A549 (cell line): ENCODE measurements around the gene CNNM2. TPM values are rescaled to one million over a fixed set of nuclear protein-coding genes. Genes with fewer than 3 reads are reported as not detected.
A peak's percentile ranks its signal among the peaks of the same experiment; 100 is the strongest.

Source experiments
- ATAC-seq, 2 experiments: fragments of 200-7000 bp in 1 of 2; fragments of >200 bp in 1 of 2; cut with Nextera tagmentation in 1 of 2; cut with Tn5 transposase in 1 of 2; 3 replicates each; pipeline versions ENCODE4 v1.8.0 to v1.9.1; 2018 to 2020; ENCODE audit warnings: mild to moderate bottlenecking in 1 of 2, moderate library complexity in 1 of 2
- CTCF ChIA-PET: fragments of 300-600 bp; sonication (Branson Sonifier 250); formaldehyde crosslinking; extraction: SDS; loops from one replicate; lab custom pipeline; 2021; ENCODE audit warnings: antibody characterized with exemption, inconsistent platforms; lab: Yijun Ruan, JAX
- POLR2A ChIA-PET: fragments of 350-600 bp; formaldehyde crosslinking; extraction: SDS; loops from one replicate; lab custom pipeline; 2021; ENCODE audit warnings: antibody characterized with exemption, inconsistent platforms; lab: Yijun Ruan, JAX
- DNase-seq, 2 experiments: peaks; one replicate each; pipeline versions ENCODE4 v3.0.0 to v3.0.0-alpha.2; 2011 to 2016; ENCODE audit warnings: low read depth in 1 of 2, low spot score in 1 of 2
- FAIRE-seq: peaks from 2 replicates; lab custom pipeline; 2011; peaks lifted over from hg19 to GRCh38; lab: Jason Lieb, UNC
- H3K27ac ChIP-seq, 2 experiments: fragments of >200 bp; sonication (Bioruptor Twin); formaldehyde crosslinking; 3 replicates each; pipeline ENCODE4 v1.5.1; 2016 to 2017
- H3K4me1 ChIP-seq: fragments of >200 bp; sonication (Bioruptor Twin); formaldehyde crosslinking; 3 replicates; pipeline ENCODE4 v1.6.1; 2016
- H3K4me2 ChIP-seq: fragments of >200 bp; sonication (Bioruptor Twin); formaldehyde crosslinking; 3 replicates; pipeline ENCODE4 v1.6.1; 2016
- H3K4me3 ChIP-seq: fragments of >200 bp; sonication (Bioruptor Twin); formaldehyde crosslinking; 3 replicates; pipeline ENCODE4 v1.5.1; 2016
- H3K9me3 ChIP-seq: fragments of >200 bp; sonication (Bioruptor Twin); formaldehyde crosslinking; 3 replicates; pipeline ENCODE4 v1.6.1; 2016
- CBX2 ChIP-seq: fragments of 200-600 bp; sonication (generic); IDR thresholded peaks from 2 replicates; pipeline ENCODE4 v1.6.1; 2016; ENCODE audit warnings: low read depth, mild to moderate bottlenecking, borderline replicate concordance
- EHF ChIP-seq: fragments of 250-450 bp; sonication (Bioruptor Pico); IDR thresholded peaks from 2 replicates; pipeline ENCODE4 v1.5.0; 2020; ENCODE audit warnings: mild to moderate bottlenecking
- EHMT2 ChIP-seq: fragments of 200-600 bp; sonication (generic); IDR thresholded peaks from 2 replicates; pipeline ENCODE4 v1.6.1; 2016; ENCODE audit warnings: antibody characterized with exemption, low read depth, mild to moderate bottlenecking, moderate library complexity
- EP300 ChIP-seq, 2 experiments: fragments of >200 bp; sonication (Bioruptor Twin); formaldehyde crosslinking; IDR thresholded peaks; 2 replicates in 1 of 2; 3 replicates in 1 of 2; pipeline ENCODE4 v1.6.1; 2016 to 2017
- ESRRA ChIP-seq: fragments of 150-350 bp; IDR thresholded peaks from 2 replicates; pipeline ENCODE4 v1.6.1; 2014; ENCODE audit warnings: mild to moderate bottlenecking, low read length, borderline replicate concordance
- FOSL2 ChIP-seq, 2 experiments: fragments of 450-650 bp in 1 of 2; fragments of >200 bp in 1 of 2; sonication (Bioruptor Twin) in 1 of 2; formaldehyde crosslinking; IDR thresholded peaks; 2 replicates each; pipeline versions ENCODE4 v1.5.0 to v1.6.1; 2016 to 2020; ENCODE audit warnings: mild to moderate bottlenecking in 1 of 2, moderate library complexity in 1 of 2
- GATA3 ChIP-seq: IDR thresholded peaks from 2 replicates; pipeline ENCODE4 v1.6.1; 2012; ENCODE audit warnings: borderline replicate concordance
- HDAC2 ChIP-seq: fragments of 200-600 bp; sonication (generic); IDR thresholded peaks from 2 replicates; pipeline ENCODE4 v1.6.1; 2016
- HOXA7 ChIP-seq: fragments of 250-450 bp; sonication (Bioruptor Pico); IDR thresholded peaks from 2 replicates; pipeline ENCODE4 v1.5.0; 2020; ENCODE audit warnings: mild to moderate bottlenecking, moderate library complexity
- HOXB5 ChIP-seq: fragments of 250-450 bp; sonication (Bioruptor Pico); IDR thresholded peaks from 2 replicates; pipeline ENCODE4 v1.5.0; 2020; ENCODE audit warnings: mild to moderate bottlenecking, moderate library complexity
- JUNB ChIP-seq: fragments of >200 bp; sonication (Bioruptor Twin); formaldehyde crosslinking; IDR thresholded peaks from 2 replicates; pipeline ENCODE4 v1.6.1; 2016
- KDM1A ChIP-seq: fragments of 200-600 bp; sonication (generic); IDR thresholded peaks from 2 replicates; pipeline ENCODE4 v1.6.1; 2016; ENCODE audit warnings: low read depth, mild to moderate bottlenecking
- MYC ChIP-seq: IDR thresholded peaks from 2 replicates; pipeline ENCODE4 v1.6.1; 2012; ENCODE audit warnings: mild to moderate bottlenecking, inconsistent platforms, low read length, improper control_type of control experiment, borderline replicate concordance
- NPAS2 ChIP-seq: fragments of 250-450 bp; sonication (Bioruptor Pico); IDR thresholded peaks from 2 replicates; pipeline ENCODE4 v1.8.0; 2022; ENCODE audit warnings: mild to moderate bottlenecking, moderate library complexity, borderline replicate concordance
- NR3C1 ChIP-seq: fragments of >200 bp; sonication (Bioruptor Twin); formaldehyde crosslinking; IDR thresholded peaks from 3 replicates; pipeline ENCODE4 v1.6.1; 2017
- PHF8 ChIP-seq: fragments of 200-600 bp; sonication (generic); IDR thresholded peaks from 2 replicates; pipeline ENCODE4 v1.6.1; 2016; ENCODE audit warnings: low read depth, mild to moderate bottlenecking, antibody characterized with exemption, moderate library complexity, borderline replicate concordance
- POLR2A ChIP-seq: IDR thresholded peaks from 2 replicates; pipeline ENCODE4 v1.6.1; 2012; ENCODE audit warnings: mild to moderate bottlenecking, low read length
- RAD21 ChIP-seq, 2 experiments: fragments of >200 bp in 1 of 2; sonication (Bioruptor Twin) in 1 of 2; formaldehyde crosslinking in 1 of 2; IDR thresholded peaks in 1 of 2; conservative IDR thresholded peaks in 1 of 2; 2 replicates in 1 of 2; 3 replicates in 1 of 2; pipeline ENCODE4 v1.6.1; 2012 to 2018; ENCODE audit warnings: inconsistent platforms in 1 of 2
- RARB ChIP-seq: fragments of 250-450 bp; sonication (Bioruptor Pico); IDR thresholded peaks from 2 replicates; pipeline ENCODE4 v1.8.0; 2021; ENCODE audit warnings: mild to moderate bottlenecking, moderate library complexity
- RCOR1 ChIP-seq: fragments of 150-350 bp; IDR thresholded peaks from 2 replicates; pipeline ENCODE4 v1.6.1; 2014; ENCODE audit warnings: antibody characterized with exemption, low read length, low read depth
- RFX5 ChIP-seq: fragments of 450-650 bp; IDR thresholded peaks from 2 replicates; pipeline ENCODE4 v1.7.1; 2014; ENCODE audit warnings: antibody characterized with exemption, mild to moderate bottlenecking, moderate library complexity
- TP53 ChIP-seq: fragments of 250-450 bp; sonication (Bioruptor Pico); IDR thresholded peaks from 2 replicates; pipeline ENCODE4 v1.5.0; 2021; ENCODE audit warnings: mild to moderate bottlenecking, moderate library complexity
- ZC3H11A ChIP-seq: fragments of 450-650 bp; IDR thresholded peaks from 2 replicates; pipeline ENCODE4 v1.6.1; 2014; ENCODE audit warnings: antibody characterized with exemption, mild to moderate bottlenecking
- ZFP36 ChIP-seq: fragments of 450-650 bp; IDR thresholded peaks from 2 replicates; pipeline ENCODE4 v1.6.1; 2014; ENCODE audit warnings: borderline replicate concordance; ENCODE audit not compliant: partially characterized antibody
- WGBS: methylation state at CpG from one replicate; pipeline ENCODE4 v1.1.6; 2017; ENCODE audit errors: missing lambda C conversion rate; 5-methylcytosine and 5-hydroxymethylcytosine counted together
- polyA plus RNA-seq, 4 experiments: library from polyadenylated mRNA; depleted of rRNA in 3 of 4; stranded (reverse); fragments of >200 nt; fragmentation: RNase III in 1 of 4; extraction: RNeasy Plus Mini Kit Qiagen cat#74134 plus additional on column Dnase treatment in 1 of 4; gene quantifications; 2 replicates in 3 of 4; 3 replicates in 1 of 4; pipeline ENCODE4 v1.2.3, GENCODE V29; 2011 to 2017
- TF ChIP-seq, protein P1 (sequence below): fragments of 250-450 bp; sonication (Bioruptor Pico); IDR thresholded peaks from 2 replicates; pipeline ENCODE4 v1.5.0; 2020; ENCODE audit warnings: low read depth, mild to moderate bottlenecking, moderate library complexity
- TF ChIP-seq, protein P2 (sequence below): fragments of 150-350 bp; IDR thresholded peaks from 2 replicates; pipeline ENCODE4 v1.6.1; 2014; ENCODE audit warnings: low read depth, mild to moderate bottlenecking, low read length
- TF ChIP-seq, protein P3 (sequence below): fragments of >200 bp; sonication (Bioruptor Twin); formaldehyde crosslinking; IDR thresholded peaks from 3 replicates; pipeline ENCODE4 v1.6.1; 2016
- TF ChIP-seq, protein P4 (sequence below): fragments of 450-650 bp; IDR thresholded peaks from 2 replicates; pipeline ENCODE4 v1.6.1; 2014; ENCODE audit warnings: antibody characterized with exemption
- TF ChIP-seq, protein P5 (sequence below): fragments of >200 bp; sonication (Bioruptor Twin); formaldehyde crosslinking; IDR thresholded peaks from 2 replicates; pipeline ENCODE4 v1.6.1; 2016

CNNM2 gene
- polyA plus RNA-seq, 2 of the 4 experiments (the other 2 are of a cell fraction) = 6.4 to 6.9 TPM

DNA sequence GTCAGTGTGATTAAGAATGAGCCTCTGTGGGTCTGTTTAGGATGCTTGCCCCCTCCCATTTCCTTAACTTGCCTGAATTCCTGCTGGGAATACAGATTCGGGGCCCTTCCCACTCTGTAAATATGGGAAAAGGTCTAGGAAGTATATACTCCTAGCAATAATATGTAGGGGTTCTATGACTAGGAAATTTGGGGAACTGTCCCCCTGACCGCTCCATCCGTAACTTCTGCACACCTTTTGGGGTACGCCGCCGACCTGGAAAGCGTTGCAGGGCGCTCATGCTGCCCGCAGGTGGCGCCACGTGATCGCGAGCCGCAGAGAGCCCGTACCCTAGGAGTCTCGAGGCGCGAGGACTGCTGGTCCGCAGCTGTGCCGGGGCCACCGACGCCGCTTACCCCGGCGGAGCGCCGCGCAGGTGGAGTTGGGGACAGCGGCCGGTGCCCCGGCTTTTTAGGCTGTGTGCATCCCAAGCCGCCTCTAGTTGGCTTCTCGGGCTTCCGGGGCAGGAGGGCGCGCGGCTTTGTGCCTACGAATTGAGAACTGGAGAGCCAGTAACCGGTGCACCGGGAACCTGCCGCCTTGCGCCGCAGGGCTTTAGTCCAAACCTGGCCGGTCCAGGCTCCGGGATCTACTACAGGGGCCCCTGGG lies 656 bp upstream of the CNNM2 start (continued):
- TF ChIP-seq TP53 = peak; percentile 57; the same call in 1 of the 2 replicates
- peak; percentile 97 to 100 for TF ChIP-seq RAD21 (conservative IDR thresholded peaks at IDR 0.05 in 1 of 2, IDR thresholded peaks at IDR 0.05 in 1 of 2)
- no peak for TF ChIP-seq RARB
- TF ChIP-seq PHF8 = peak; percentile 58; the same call in 1 of the 2 replicates
- no peak for TF ChIP-seq HOXA7 (CRISPR knock-in tag)
- TF ChIP-seq CBX2 = no peak
- TF ChIP-seq GATA3 = 0 out of 2 replicates have a peak, but pooled peaks have one; percentile 11
- no peak for TF ChIP-seq EHF (CRISPR knock-in tag)
- TF ChIP-seq ZC3H11A = no peak
- TF ChIP-seq, protein P1, sequence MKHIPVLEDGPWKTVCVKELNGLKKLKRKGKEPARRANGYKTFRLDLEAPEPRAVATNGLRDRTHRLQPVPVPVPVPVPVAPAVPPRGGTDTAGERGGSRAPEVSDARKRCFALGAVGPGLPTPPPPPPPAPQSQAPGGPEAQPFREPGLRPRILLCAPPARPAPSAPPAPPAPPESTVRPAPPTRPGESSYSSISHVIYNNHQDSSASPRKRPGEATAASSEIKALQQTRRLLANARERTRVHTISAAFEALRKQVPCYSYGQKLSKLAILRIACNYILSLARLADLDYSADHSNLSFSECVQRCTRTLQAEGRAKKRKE (CRISPR knock-in tag) = no peak
- no peak for TF ChIP-seq RFX5
- TF ChIP-seq EP300 (IDR thresholded peaks at IDR 0.05) = no peak
- TF ChIP-seq JUNB = no peak

DNA sequence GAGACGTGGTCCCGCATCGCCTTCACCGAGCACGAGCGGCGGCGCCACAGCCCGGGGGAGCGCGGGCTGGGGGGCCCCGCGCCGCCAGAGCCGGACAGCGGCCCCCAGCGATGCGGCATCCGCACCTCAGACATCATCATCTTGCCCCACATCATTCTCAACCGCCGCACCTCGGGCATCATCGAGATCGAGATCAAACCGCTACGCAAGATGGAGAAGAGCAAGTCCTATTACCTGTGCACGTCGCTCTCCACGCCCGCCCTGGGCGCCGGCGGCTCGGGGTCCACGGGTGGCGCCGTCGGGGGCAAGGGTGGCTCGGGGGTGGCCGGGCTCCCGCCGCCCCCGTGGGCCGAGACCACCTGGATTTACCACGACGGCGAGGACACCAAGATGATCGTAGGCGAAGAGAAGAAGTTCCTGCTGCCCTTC lies 737 bp downstream of the CNNM2 start:
- ChIA-PET CTCF (interaction anchor here (1.1 to 10.5 kb wide), 20 partner anchors 11 to 568 kb away, joined by 3 to 199 read pairs (median 8); no protein-coding TSS in a partner anchor), POLR2A (interaction anchor here (0.7 to 1.6 kb wide), 5 partner anchors 141 to 320 kb away, joined by 3 to 6 read pairs (median 4); no protein-coding TSS in a partner anchor)
- no peak for FAIRE-seq
- peaks cover 28% of the 10 kb centered on the region for H3K4me1 ChIP-seq
- H3K27ac ChIP-seq = peak overlapping the region; percentile 85 to 93
- peak in 1 of 2 experiments; percentile 12; a peak in 2 of 6 replicates for ATAC-seq
- peak overlapping the region; percentile 88 for H3K4me2 ChIP-seq
- peak overlapping the region; percentile 87 for H3K4me3 ChIP-seq
- TF ChIP-seq PHF8 (0 out of 2 replicates have a peak, but pooled peaks have one; percentile 33), ZC3H11A (no peak)
- DNase-seq = peak; percentile 15 to 33
- H3K9me3 ChIP-seq = no peaks in the 10 kb centered on the region
- 12% methylated on average over 14 of the region's 49 CpGs for WGBS

DNA sequence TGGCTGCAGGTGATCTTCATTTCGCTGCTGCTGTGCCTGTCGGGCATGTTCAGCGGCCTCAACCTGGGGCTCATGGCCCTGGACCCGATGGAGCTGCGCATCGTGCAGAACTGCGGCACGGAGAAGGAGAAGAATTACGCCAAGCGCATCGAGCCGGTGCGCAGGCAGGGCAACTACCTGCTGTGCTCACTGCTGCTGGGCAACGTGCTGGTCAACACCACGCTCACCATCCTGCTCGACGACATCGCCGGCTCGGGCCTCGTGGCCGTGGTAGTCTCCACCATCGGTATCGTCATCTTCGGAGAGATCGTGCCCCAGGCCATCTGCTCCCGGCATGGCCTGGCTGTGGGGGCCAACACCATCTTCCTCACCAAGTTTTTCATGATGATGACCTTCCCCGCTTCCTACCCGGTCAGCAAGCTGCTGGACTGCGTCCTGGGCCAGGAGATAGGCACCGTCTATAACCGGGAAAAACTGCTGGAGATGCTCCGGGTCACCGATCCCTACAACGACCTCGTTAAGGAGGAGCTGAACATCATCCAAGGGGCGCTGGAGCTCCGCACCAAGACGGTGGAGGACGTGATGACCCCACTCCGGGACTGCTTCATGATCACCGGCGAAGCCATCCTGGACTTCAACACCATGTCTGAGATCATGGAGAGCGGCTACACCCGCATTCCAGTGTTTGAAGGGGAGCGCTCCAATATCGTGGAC lies 1.3 kb downstream of the CNNM2 start:
- DNase-seq = no peak
- 91% methylated on average over 47 of the region's 47 CpGs for WGBS
- CTCF ChIA-PET = interaction anchor here (1.5 to 10.5 kb wide), 6 partner anchors 34 to 414 kb away, joined by 3 to 199 read pairs (median 14); no protein-coding TSS in a partner anchor
- H3K9me3 ChIP-seq = no peaks in the 10 kb centered on the region
- H3K27ac ChIP-seq = peak overlapping the region; percentile 85 to 93; a peak in 5 of 6 replicates
- peaks cover 28% of the 10 kb centered on the region for H3K4me1 ChIP-seq
- peak overlapping the region; percentile 88 for H3K4me2 ChIP-seq
- no peak for FAIRE-seq
- TF ChIP-seq, protein P2, sequence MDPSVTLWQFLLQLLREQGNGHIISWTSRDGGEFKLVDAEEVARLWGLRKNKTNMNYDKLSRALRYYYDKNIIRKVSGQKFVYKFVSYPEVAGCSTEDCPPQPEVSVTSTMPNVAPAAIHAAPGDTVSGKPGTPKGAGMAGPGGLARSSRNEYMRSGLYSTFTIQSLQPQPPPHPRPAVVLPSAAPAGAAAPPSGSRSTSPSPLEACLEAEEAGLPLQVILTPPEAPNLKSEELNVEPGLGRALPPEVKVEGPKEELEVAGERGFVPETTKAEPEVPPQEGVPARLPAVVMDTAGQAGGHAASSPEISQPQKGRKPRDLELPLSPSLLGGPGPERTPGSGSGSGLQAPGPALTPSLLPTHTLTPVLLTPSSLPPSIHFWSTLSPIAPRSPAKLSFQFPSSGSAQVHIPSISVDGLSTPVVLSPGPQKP = no peak
- TF ChIP-seq NR3C1 (no peak), MYC (no peak), RARB (no peak), JUNB (no peak), ESRRA (no peak), ZFP36 (no peak), NPAS2 (CRISPR knock-in tag) (no peak), HDAC2 (no peak), RCOR1 (no peak), POLR2A (no peak), EHMT2 (no peak), EP300 (IDR thresholded peaks at IDR 0.05) (no peak), HOXB5 (CRISPR knock-in tag) (no peak), PHF8 (no peak), KDM1A (no peak), FOSL2 (IDR thresholded peaks at IDR 0.05) (no peak), FOSL2 (CRISPR knock-in tag; IDR thresholded peaks at IDR 0.05) (no peak)
- TF ChIP-seq, protein P3, sequence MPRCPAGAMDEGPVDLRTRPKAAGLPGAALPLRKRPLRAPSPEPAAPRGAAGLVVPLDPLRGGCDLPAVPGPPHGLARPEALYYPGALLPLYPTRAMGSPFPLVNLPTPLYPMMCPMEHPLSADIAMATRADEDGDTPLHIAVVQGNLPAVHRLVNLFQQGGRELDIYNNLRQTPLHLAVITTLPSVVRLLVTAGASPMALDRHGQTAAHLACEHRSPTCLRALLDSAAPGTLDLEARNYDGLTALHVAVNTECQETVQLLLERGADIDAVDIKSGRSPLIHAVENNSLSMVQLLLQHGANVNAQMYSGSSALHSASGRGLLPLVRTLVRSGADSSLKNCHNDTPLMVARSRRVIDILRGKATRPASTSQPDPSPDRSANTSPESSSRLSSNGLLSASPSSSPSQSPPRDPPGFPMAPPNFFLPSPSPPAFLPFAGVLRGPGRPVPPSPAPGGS = no peak
- TF ChIP-seq, protein P4, sequence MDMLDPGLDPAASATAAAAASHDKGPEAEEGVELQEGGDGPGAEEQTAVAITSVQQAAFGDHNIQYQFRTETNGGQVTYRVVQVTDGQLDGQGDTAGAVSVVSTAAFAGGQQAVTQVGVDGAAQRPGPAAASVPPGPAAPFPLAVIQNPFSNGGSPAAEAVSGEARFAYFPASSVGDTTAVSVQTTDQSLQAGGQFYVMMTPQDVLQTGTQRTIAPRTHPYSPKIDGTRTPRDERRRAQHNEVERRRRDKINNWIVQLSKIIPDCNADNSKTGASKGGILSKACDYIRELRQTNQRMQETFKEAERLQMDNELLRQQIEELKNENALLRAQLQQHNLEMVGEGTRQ = no peak
- TF ChIP-seq, protein P5, sequence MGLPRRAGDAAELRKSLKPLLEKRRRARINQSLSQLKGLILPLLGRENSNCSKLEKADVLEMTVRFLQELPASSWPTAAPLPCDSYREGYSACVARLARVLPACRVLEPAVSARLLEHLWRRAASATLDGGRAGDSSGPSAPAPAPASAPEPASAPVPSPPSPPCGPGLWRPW = no peak
- TF ChIP-seq, all 56 proteins: peak for 0
- H3K4me3 ChIP-seq = peak overlapping the region; percentile 87
- POLR2A ChIA-PET = no interaction called here
- ATAC-seq = no peak
